Kidney epithelial cell (primary cell): Measurements from ENCODE around the gene REXO4. TPM values are rescaled to one million over a fixed set of nuclear protein-coding genes. Genes with fewer than 3 reads are reported as not detected.

Experiments used
- DNase-seq: peaks from one replicate; pipeline ENCODE4 v3.0.0-alpha.2; 2010; ENCODE audit warnings: low read depth
- H3K27me3 ChIP-seq: 2 replicates; pipeline ENCODE4 v1.6.0; 2011; ENCODE audit warnings: low read length; ENCODE audit not compliant: control insufficient read depth, insufficient read depth
- H3K36me3 ChIP-seq: 2 replicates; pipeline ENCODE4 v1.5.1; 2011; ENCODE audit warnings: low read length; ENCODE audit not compliant: control insufficient read depth, insufficient read depth
- H3K4me3 ChIP-seq: 2 replicates; pipeline ENCODE4 v1.5.1; 2011; ENCODE audit warnings: low read depth, mild to moderate bottlenecking, control low read depth, low read length
- total RNA-seq: library from RNA; depleted of rRNA; stranded (reverse); fragments of >200 nt; gene quantifications from 2 replicates; pipeline ENCODE4 v1.2.3, GENCODE V29; 2015
- TF ChIP-seq, protein P1 (sequence below): IDR thresholded peaks from 2 replicates; pipeline ENCODE4 v1.5.1; 2011; ENCODE audit warnings: mild to moderate bottlenecking, moderate library complexity, low read length, control low read depth, inconsistent platforms; ENCODE audit not compliant: insufficient read depth, poor library complexity, severe bottlenecking

The REXO4 gene
- total RNA-seq, 1 donor from 2014 or later = 23.1 TPM

DNA sequence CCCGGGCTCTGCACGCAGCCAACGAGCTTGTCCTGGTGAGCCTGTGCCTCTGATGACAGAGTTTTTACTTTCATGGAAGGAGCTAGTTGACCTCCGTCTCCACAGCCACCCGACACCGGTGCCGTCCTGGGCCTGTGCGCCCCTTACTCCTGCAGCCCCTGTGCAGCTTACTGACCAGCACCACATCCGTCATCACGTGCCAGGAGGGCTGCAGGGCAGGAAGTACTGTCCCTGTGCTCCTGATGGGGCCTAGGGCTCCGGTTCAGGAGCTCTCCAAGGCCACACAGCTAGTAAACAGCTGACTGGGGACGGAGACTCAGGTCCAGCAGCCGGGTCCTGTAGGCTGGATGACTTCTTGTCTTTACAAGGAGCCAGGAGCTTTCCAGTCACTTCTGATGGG is 31.5 kb downstream of the REXO4 start:
- Histone ChIP-seq H3K27me3 (peaks cover 4% of the 10 kb centered on the region), H3K4me3 (no peak overlapping the region), H3K36me3 (no peaks in the 10 kb centered on the region)
- TF ChIP-seq, protein P1, sequence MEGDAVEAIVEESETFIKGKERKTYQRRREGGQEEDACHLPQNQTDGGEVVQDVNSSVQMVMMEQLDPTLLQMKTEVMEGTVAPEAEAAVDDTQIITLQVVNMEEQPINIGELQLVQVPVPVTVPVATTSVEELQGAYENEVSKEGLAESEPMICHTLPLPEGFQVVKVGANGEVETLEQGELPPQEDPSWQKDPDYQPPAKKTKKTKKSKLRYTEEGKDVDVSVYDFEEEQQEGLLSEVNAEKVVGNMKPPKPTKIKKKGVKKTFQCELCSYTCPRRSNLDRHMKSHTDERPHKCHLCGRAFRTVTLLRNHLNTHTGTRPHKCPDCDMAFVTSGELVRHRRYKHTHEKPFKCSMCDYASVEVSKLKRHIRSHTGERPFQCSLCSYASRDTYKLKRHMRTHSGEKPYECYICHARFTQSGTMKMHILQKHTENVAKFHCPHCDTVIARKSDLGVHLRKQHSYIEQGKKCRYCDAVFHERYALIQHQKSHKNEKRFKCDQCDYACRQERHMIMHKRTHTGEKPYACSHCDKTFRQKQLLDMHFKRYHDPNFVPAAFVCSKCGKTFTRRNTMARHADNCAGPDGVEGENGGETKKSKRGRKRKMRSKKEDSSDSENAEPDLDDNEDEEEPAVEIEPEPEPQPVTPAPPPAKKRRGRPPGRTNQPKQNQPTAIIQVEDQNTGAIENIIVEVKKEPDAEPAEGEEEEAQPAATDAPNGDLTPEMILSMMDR = no peak
- DNase-seq = no peak

DNA sequence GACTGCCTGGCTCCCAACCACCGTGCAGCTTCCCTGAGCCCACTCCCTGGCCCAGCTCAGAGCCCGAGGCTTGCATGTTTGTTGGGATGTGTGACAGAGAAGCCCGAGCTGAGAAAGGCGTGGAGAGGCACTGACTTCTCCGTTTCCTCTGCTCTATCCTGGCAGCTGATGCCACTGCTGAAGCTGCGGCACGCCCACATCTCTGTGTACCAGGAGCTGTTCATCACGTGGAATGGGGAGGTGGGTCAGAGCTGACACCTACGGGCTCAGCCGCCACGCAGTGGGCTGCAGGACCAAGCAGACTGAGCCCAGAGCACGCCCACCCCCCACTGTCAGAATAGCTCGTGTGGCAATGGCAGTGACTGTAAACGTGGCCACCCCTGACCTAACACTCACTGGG is 32.4 kb downstream of the REXO4 start:
- Histone ChIP-seq H3K4me3 (no peak overlapping the region), H3K36me3 (no peaks in the 10 kb centered on the region), H3K27me3 (peaks cover under 1% of the 10 kb centered on the region)
- DNase-seq = no peak
- TF ChIP-seq, protein P1 = no peak

DNA sequence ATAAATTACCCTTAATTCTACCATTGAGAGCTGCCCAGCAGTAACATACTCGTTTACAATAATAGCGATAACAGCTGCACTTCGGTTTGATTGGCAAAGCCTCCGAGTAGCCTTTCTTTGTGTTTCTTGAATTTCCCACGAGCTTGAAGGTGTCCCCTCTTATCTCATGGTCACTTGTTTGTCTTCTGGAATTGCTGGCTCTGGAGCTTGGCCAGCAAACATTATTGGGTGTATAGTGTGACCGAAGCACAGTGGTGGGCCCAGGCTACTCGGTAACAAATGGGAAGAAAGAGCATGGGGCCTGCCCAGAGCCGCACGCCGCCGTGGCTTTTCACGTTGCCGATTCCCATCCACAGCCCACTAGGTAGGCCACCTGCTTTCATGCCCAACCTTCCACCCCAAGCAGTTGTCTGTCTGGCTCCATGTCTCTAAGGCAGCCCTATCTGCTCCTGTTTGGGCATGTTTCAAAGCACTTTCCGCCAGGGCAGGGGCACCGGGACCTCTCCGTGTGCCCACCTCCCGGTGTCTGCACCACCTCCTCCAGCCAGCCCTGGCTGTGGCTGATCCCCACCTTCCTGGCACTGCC is 33.0 kb downstream of the REXO4 start:
- no peak for DNase-seq
- Histone ChIP-seq H3K27me3 (no peaks in the 10 kb centered on the region), H3K36me3 (no peaks in the 10 kb centered on the region), H3K4me3 (no peak overlapping the region)
- TF ChIP-seq, protein P1 = no peak

DNA sequence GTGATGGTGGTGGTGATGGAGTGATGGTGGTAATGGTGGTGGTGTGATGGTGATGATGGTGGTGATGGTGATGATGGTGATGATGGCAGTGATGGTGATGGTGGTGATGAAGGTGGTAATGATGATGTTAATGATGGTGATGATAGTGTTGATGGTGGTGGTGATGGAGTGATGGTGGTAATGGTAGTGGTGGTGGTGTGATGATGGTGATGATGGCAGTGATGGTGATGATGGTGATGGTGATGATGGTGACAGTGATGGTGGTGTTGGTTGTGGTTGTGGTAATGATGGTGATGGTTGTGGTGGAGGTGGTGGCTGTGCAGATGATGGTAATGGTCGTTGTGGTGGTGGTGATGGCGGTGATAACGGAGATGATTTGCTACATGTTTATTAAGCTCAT is 34.4 kb downstream of the REXO4 start:
- no peak for DNase-seq
- H3K4me3 ChIP-seq = no peak overlapping the region
- no peaks in the 10 kb centered on the region for H3K36me3 ChIP-seq
- TF ChIP-seq, protein P1 = no peak
- no peaks in the 10 kb centered on the region for H3K27me3 ChIP-seq

DNA sequence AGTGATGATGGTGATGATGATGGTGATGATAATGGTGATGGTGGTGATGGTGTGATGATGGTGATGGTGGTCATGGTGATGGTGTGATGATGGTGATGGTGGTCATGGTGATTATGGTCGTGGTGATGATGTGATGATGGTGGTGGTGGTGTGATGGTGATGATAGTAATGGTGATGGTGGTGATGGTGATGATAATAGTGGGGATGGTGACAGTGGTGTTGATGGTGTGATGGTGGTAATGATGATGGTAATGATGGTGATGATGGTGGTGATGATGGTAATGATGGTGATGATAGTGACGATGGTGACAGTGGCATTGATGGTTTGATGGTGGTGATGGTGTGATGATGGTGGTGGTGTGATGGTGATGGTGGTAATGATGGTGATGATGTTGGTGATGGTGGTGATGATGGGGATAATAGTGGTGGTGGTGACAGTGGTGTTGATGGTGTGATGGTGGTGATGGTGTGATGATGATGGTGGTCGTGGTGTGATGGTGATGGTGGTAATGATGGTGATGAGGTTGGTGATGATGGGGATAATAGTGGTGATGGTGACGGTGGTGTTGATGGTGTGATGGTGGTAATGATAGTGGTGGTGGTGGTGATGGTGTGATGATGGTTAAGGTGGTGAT is 35.2 kb downstream of the REXO4 start:
- Histone ChIP-seq H3K27me3 (no peaks in the 10 kb centered on the region), H3K36me3 (no peaks in the 10 kb centered on the region), H3K4me3 (no peak overlapping the region)
- DNase-seq = no peak
- TF ChIP-seq, protein P1 = no peak

- Histone ChIP-seq H3K4me3 (no peak overlapping the region), H3K27me3 (no peaks in the 10 kb centered on the region), H3K36me3 (no peaks in the 10 kb centered on the region)
- TF ChIP-seq, protein P1 = no peak
- DNase-seq = no peak
Measured at GRCh38 chr9:133380734-133381133, 37.1 kb downstream of the REXO4 start.
